ENCODE results near the gene GLIS1. TPM values are rescaled to one million over a fixed set of nuclear protein-coding genes. Genes with fewer than 3 reads are reported as not detected.

Gene GLIS1
- total and polyA plus RNA-seq, 2 experiments from 2014 or later, result 0.22 to 0.61 TPM

DNA sequence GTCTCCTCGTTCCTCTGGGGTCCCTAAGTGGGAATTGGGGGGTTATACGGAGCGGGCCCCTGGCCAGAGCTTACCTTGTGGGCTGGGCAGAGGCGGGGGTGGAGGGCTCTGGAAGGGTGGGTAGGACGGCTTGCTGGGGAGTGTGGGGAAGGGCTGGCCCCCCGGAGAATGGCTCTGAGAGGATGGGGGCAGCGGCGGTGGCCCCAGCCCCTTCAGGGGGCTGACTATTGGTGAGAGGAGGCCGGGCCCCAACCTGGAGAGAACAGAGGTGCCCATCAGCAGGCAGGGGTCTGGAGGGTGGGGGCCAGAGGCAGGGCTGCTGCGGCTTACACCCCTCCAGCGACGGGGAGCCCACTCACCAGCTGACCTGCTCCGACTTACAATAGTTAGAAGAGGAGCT, 229.2 kb downstream of the GLIS1 start:
- Histone ChIP-seq H4K20me1 (ENCODE audit: insufficient read depth) (no peaks in the 10 kb centered on the region), H3K27me3 (replicated peaks; ENCODE audit: insufficient read depth) (no peaks in the 10 kb centered on the region), H3K9me2 (ENCODE audit: insufficient read depth) (no peaks in the 10 kb centered on the region), H3K4me3 (no peak overlapping the region), H2AFZ (no peak overlapping the region), H3K9ac (no peak overlapping the region), H3K4me1 (ENCODE audit: insufficient read depth) (no peaks in the 10 kb centered on the region), H3K27ac (no peak overlapping the region), H3F3A (ENCODE audit: insufficient read depth) (0 out of 2 replicates have a peak, but pooled peaks cover 3% of the 10 kb centered on the region), H3K9me3 (ENCODE audit: low read depth) (no peaks in the 10 kb centered on the region), H3K4me2 (ENCODE audit: unreplicated experiment) (no peak overlapping the region), H3K36me3 (ENCODE audit: low read depth) (no peaks in the 10 kb centered on the region), H3K79me2 (ENCODE audit: insufficient read depth) (no peaks in the 10 kb centered on the region)
- TF ChIP-seq EZH2phosphoT487 (IDR thresholded peaks at IDR 0.05; ENCODE audit: insufficient read depth, low read depth) (no peak), EZH2 (IDR thresholded peaks at IDR 0.05; ENCODE audit: insufficient read depth, poor library complexity, severe bottlenecking) (no peak)
- no peak for DNase-seq
- 82 to 85% methylated on average over 7 to 13 of the region's 13 CpGs for WGBS, 2 experiments (ENCODE audit: low coverage in 1 of 2, low lambda C conversion rate in 2 of 2, missing lambda C conversion rate in 2 of 2)
- in situ Hi-C loops (cut with MboI), result no loop called here

DNA sequence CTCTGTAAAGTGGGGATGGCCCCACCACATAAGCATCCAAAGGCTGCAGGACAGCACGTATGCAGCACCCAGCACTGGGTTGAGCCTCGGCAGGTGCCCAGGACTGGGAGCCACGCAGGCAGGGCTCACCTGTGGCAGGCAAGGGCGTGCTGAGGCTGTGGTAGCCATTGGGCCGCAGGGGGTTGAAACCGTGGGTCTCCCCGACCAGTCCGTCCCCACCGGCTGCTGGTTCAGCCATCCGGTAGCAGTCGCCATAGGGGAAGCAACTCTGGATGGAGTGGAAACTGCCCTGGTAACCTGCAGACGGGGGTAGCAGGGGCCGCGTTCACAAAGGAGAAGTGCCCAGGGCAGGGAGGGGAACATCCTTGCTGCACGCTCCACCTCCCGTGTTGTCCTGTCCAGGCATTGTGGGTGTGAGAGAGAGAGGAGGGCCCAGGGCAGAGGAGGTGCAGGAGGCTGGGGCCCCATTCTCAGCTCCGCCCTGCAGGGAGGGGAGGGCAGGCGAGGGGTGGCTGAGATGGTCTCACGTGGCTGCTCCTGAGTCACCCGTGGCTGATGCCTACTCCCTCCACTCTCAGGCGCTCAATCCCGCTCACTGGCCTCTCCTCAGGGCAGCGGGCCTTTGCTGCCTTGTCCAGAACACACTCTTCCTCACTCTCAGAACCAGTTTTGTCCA, 229.8 kb downstream of the GLIS1 start:
- Histone ChIP-seq H3K4me3 (no peak overlapping the region), H3K27ac (no peak overlapping the region), H3K9me3 (ENCODE audit: low read depth) (no peaks in the 10 kb centered on the region), H3K9ac (no peak overlapping the region), H3F3A (ENCODE audit: insufficient read depth) (0 out of 2 replicates have a peak, but pooled peaks cover 3% of the 10 kb centered on the region), H3K4me2 (ENCODE audit: unreplicated experiment) (no peak overlapping the region), H3K4me1 (ENCODE audit: insufficient read depth) (no peaks in the 10 kb centered on the region), H3K27me3 (replicated peaks; ENCODE audit: insufficient read depth) (no peaks in the 10 kb centered on the region), H3K36me3 (ENCODE audit: low read depth) (no peaks in the 10 kb centered on the region), H2AFZ (no peak overlapping the region), H3K9me2 (ENCODE audit: insufficient read depth) (no peaks in the 10 kb centered on the region), H3K79me2 (ENCODE audit: insufficient read depth) (no peaks in the 10 kb centered on the region), H4K20me1 (ENCODE audit: insufficient read depth) (no peaks in the 10 kb centered on the region)
- in situ Hi-C loops (cut with MboI), result no loop called here
- peak; percentile 47 for DNase-seq
- no peak for TF ChIP-seq EZH2 (IDR thresholded peaks at IDR 0.05; ENCODE audit: insufficient read depth, poor library complexity, severe bottlenecking)
- TF ChIP-seq EZH2phosphoT487 (IDR thresholded peaks at IDR 0.05; ENCODE audit: insufficient read depth, low read depth), result no peak
- WGBS, 2 experiments (ENCODE audit: low coverage in 1 of 2, low lambda C conversion rate in 2 of 2, missing lambda C conversion rate in 2 of 2), result 75 to 86% methylated on average over 18 to 23 of the region's 23 CpGs

DNA sequence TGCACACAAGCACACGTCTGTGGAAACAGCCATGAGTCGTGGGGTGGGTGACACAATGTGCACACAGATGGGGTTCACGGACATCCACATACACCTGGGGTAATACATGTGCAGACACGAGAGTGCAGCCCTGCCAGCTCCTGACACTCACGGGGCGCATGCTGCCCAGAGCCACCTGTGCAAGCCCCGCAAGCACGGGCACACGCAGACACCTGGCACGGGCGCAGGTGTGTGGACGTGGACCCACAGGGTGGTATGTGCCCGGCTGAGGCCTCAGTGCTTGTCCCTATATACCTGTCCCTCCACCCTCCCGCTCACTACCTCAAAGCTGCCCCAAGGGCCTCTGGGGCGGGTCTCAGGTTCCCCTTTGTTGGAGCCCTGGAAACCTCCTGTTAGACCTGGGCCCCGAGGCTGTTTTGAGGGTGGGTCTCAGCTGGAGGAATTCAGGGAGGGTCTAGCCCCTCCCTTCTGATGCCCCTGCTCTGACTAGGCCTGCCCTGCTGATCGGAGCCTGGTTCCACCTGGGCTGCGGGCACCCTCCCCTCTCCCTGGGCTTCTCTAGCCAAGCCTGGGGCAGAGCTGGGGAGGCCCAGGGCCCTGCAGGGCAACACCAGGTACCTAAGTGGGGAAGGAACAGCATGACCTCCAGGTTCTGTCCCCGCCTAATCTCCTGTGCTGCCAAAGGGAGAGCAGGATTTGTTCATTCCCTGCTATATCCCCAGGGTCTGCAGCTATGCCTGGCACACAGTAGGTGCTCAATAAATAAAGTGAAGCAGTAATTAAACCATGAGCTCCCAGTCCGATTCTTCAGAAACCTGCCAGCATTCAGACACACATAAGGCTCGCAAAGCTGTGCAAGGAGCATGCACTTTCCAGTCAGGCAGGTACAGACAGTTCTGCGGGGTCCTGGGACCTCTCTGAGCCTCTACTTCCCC, 230.6 kb downstream of the GLIS1 start:
- in situ Hi-C loops (cut with MboI), result no loop called here
- H3F3A ChIP-seq (ENCODE audit: insufficient read depth), result 0 out of 2 replicates have a peak, but pooled peaks cover 3% of the 10 kb centered on the region
- H3K4me1 ChIP-seq (ENCODE audit: insufficient read depth), result no peaks in the 10 kb centered on the region

DNA sequence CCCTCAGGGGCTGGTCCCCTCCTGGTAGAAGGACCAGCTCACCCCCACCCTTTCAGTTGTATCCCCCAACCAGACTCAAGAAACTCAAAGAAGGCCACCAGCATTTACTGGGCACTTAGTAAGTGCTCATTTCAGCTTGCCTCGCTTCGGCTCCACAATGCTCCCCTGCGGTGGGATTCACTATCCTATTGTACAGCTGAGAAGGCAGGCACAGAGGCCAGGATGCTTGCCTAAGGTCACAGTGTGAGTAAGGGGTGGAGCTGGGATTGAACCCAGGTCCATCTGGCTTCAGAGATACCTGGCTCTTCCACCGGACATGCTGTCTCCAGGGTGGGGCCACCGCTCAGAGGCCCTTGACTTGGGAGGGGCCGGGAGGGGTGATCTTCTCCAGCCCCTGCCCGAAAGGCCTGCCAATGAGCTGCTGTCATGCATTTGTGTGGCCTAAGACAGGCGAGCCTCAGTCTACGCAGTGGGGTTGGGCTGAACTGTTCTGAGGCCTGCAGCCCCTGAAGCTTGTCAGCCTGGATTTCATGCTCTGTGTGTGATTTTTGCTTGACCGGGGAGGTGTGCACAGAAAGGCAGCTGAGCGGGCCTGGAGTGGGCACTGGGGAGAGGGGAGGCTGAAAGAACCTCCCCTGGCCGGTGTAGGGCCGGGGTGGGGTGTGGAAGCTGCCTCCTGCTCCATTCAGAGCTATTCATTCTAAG, 231.7 kb downstream of the GLIS1 start:
- Histone ChIP-seq H3K9me2 (ENCODE audit: insufficient read depth) (no peaks in the 10 kb centered on the region), H2AFZ (no peak overlapping the region), H3K4me2 (ENCODE audit: unreplicated experiment) (no peak overlapping the region), H3K79me2 (ENCODE audit: insufficient read depth) (no peaks in the 10 kb centered on the region), H3K9me3 (ENCODE audit: low read depth) (no peaks in the 10 kb centered on the region), H3K27me3 (replicated peaks; ENCODE audit: insufficient read depth) (no peaks in the 10 kb centered on the region), H4K20me1 (ENCODE audit: insufficient read depth) (no peaks in the 10 kb centered on the region), H3F3A (ENCODE audit: insufficient read depth) (0 out of 2 replicates have a peak, but pooled peaks cover 3% of the 10 kb centered on the region), H3K4me3 (no peak overlapping the region), H3K4me1 (ENCODE audit: insufficient read depth) (no peaks in the 10 kb centered on the region), H3K27ac (no peak overlapping the region), H3K36me3 (ENCODE audit: low read depth) (no peaks in the 10 kb centered on the region), H3K9ac (no peak overlapping the region)
- no peak for TF ChIP-seq EZH2 (IDR thresholded peaks at IDR 0.05; ENCODE audit: insufficient read depth, poor library complexity, severe bottlenecking)
- no peak for TF ChIP-seq EZH2phosphoT487 (IDR thresholded peaks at IDR 0.05; ENCODE audit: insufficient read depth, low read depth)
- in situ Hi-C loops (cut with MboI), result no loop called here
- 77 to 87% methylated on average over 13 of the region's 13 CpGs for WGBS, 2 experiments (ENCODE audit: low coverage in 1 of 2, low lambda C conversion rate in 2 of 2, missing lambda C conversion rate in 2 of 2)
- DNase-seq, result no peak

More for the DNA sequence above, 230.6 kb downstream of the GLIS1 start:
- Histone ChIP-seq H4K20me1 (ENCODE audit: insufficient read depth) (no peaks in the 10 kb centered on the region), H3K79me2 (ENCODE audit: insufficient read depth) (no peaks in the 10 kb centered on the region), H3K4me2 (ENCODE audit: unreplicated experiment) (no peak overlapping the region), H3K27me3 (replicated peaks; ENCODE audit: insufficient read depth) (no peaks in the 10 kb centered on the region), H3K9me2 (ENCODE audit: insufficient read depth) (no peaks in the 10 kb centered on the region), H3K9ac (no peak overlapping the region), H3K36me3 (ENCODE audit: low read depth) (no peaks in the 10 kb centered on the region), H3K27ac (no peak overlapping the region), H2AFZ (no peak overlapping the region), H3K9me3 (ENCODE audit: low read depth) (no peaks in the 10 kb centered on the region), H3K4me3 (no peak overlapping the region)
- WGBS, 2 experiments (ENCODE audit: low coverage in 1 of 2, low lambda C conversion rate in 2 of 2, missing lambda C conversion rate in 2 of 2), result 87 to 90% methylated on average over 19 to 22 of the region's 22 CpGs
- no peak for DNase-seq
- no peak for TF ChIP-seq EZH2phosphoT487 (IDR thresholded peaks at IDR 0.05; ENCODE audit: insufficient read depth, low read depth)
- TF ChIP-seq EZH2 (IDR thresholded peaks at IDR 0.05; ENCODE audit: insufficient read depth, poor library complexity, severe bottlenecking), result no peak

Measured in GM23248 (cell line).